GM23338 (cell line): Measurements from ENCODE around the gene ERC1. TPM values are rescaled to one million over a fixed set of nuclear protein-coding genes. Genes with fewer than 3 reads are reported as not detected.

ENCODE experiments used
- ATAC-seq: fragments of 200-7000 bp; cut with Tn5 transposase; 3 replicates; pipeline ENCODE4 v1.9.1; 2020
- DNase-seq: peaks from one replicate; pipeline ENCODE4 v3.0.0-alpha.2; 2015; ENCODE audit warnings: low spot score
- H2AFZ ChIP-seq: fragments of 200-600 bp; sonication (generic); 2 replicates; pipeline ENCODE4 v1.8.0; 2016; ENCODE audit warnings: antibody characterized with exemption, mild to moderate bottlenecking, moderate library complexity
- H3F3A ChIP-seq: fragments of 200-600 bp; sonication (generic); replicated peaks from 2 replicates; pipeline ENCODE4 v1.8.0; 2017; ENCODE audit warnings: antibody characterized with exemption, mixed run types, low read depth
- H3K27ac ChIP-seq: fragments of 200-600 bp; sonication (generic); 2 replicates; pipeline ENCODE4 v1.6.1; 2016; ENCODE audit warnings: low read depth
- H3K27me3 ChIP-seq: fragments of 200-600 bp; sonication (generic); 2 replicates; pipeline ENCODE4 v1.8.0; 2016; ENCODE audit warnings: mild to moderate bottlenecking, mixed run types, moderate library complexity; ENCODE audit not compliant: insufficient read depth
- H3K36me3 ChIP-seq: fragments of 200-600 bp; sonication (generic); 2 replicates; pipeline ENCODE4 v1.8.0; 2016; ENCODE audit warnings: mild to moderate bottlenecking; ENCODE audit not compliant: insufficient read depth
- H3K4me1 ChIP-seq: fragments of 200-600 bp; sonication (generic); 2 replicates; pipeline ENCODE4 v1.8.0; 2016; ENCODE audit warnings: mild to moderate bottlenecking, moderate library complexity; ENCODE audit not compliant: insufficient read depth
- H3K4me2 ChIP-seq: fragments of 200-600 bp; sonication (generic); 2 replicates; pipeline ENCODE4 v1.7.1; 2017; ENCODE audit warnings: mixed run types
- H3K4me3 ChIP-seq: fragments of 200-600 bp; sonication (generic); 2 replicates; pipeline ENCODE4 v1.6.1; 2016; ENCODE audit warnings: mixed run types
- H3K79me2 ChIP-seq: fragments of 200-600 bp; sonication (generic); replicated peaks from 2 replicates; pipeline ENCODE4 v1.8.0; 2017; ENCODE audit warnings: mild to moderate bottlenecking; ENCODE audit not compliant: insufficient read depth
- H3K9me2 ChIP-seq: fragments of 200-600 bp; sonication (generic); 2 replicates; pipeline ENCODE4 v1.8.0; 2017; ENCODE audit not compliant: insufficient read depth
- H4K20me1 ChIP-seq: fragments of 200-600 bp; sonication (generic); replicated peaks from 2 replicates; pipeline ENCODE4 v1.8.0; 2017; ENCODE audit warnings: mild to moderate bottlenecking; ENCODE audit not compliant: insufficient read depth
- H3K27ac Mint-ChIP-seq: 2 replicates; pipeline ENCODE4 v1.8.0; 2020; ENCODE audit warnings: inconsistent platforms, mild to moderate bottlenecking, moderate library complexity, mixed read lengths
- H3K27me3 Mint-ChIP-seq: 3 replicates; pipeline ENCODE4 v1.8.0; 2022; ENCODE audit warnings: low read depth, mild to moderate bottlenecking, moderate library complexity, mixed read lengths, inconsistent platforms; ENCODE audit not compliant: insufficient read depth, poor library complexity
- H3K36me3 Mint-ChIP-seq: 3 replicates; pipeline ENCODE4 v1.8.0; 2021; ENCODE audit warnings: low read depth, mild to moderate bottlenecking, inconsistent platforms, moderate library complexity, mixed read lengths
- H3K4me1 Mint-ChIP-seq: 3 replicates; pipeline ENCODE4 v1.8.0; 2020; ENCODE audit warnings: mild to moderate bottlenecking, inconsistent platforms, mixed read lengths
- H3K4me3 Mint-ChIP-seq: 3 replicates; pipeline ENCODE4 v1.8.0; 2021; ENCODE audit warnings: moderate library complexity, mild to moderate bottlenecking, inconsistent platforms, mixed read lengths
- H3K9me3 Mint-ChIP-seq: 3 replicates; pipeline ENCODE4 v1.8.0; 2020; ENCODE audit warnings: moderate library complexity, mild to moderate bottlenecking, inconsistent platforms, mixed read lengths
- EZH2 ChIP-seq: fragments of 200-600 bp; sonication (generic); IDR thresholded peaks from one replicate; pipeline ENCODE4 v1.8.0; 2017; ENCODE audit warnings: antibody characterized with exemption, mild to moderate bottlenecking, low read depth; ENCODE audit not compliant: unreplicated experiment
- EZH2phosphoT487 ChIP-seq: fragments of 200-600 bp; sonication (generic); IDR thresholded peaks from one replicate; pipeline ENCODE4 v1.8.1; 2018; ENCODE audit warnings: antibody characterized with exemption; ENCODE audit not compliant: unreplicated experiment
- JUNB ChIP-seq: IDR thresholded peaks from one replicate; pipeline ENCODE4 v1.6.1; 2016; ENCODE audit warnings: antibody characterized with exemption; ENCODE audit not compliant: unreplicated experiment
- NANOG ChIP-seq: IDR thresholded peaks from 2 replicates; pipeline ENCODE4 v1.6.1; 2016; ENCODE audit warnings: antibody characterized with exemption, borderline replicate concordance
- POLR2AphosphoS5 ChIP-seq: IDR thresholded peaks from 2 replicates; pipeline ENCODE4 v1.6.1; 2016; ENCODE audit warnings: antibody characterized with exemption, low read depth
- STAT1 ChIP-seq: IDR thresholded peaks from one replicate; pipeline ENCODE4 v1.6.1; 2016; ENCODE audit warnings: antibody characterized with exemption; ENCODE audit not compliant: unreplicated experiment
- ZNF114 ChIP-seq: fragments of 250-450 bp; sonication (Bioruptor Pico); IDR thresholded peaks from 2 replicates; pipeline ENCODE4 v1.5.0; 2020; ENCODE audit warnings: mild to moderate bottlenecking, moderate library complexity
- ZNF462 ChIP-seq: fragments of 250-450 bp; sonication (Bioruptor Pico); IDR thresholded peaks from 2 replicates; pipeline ENCODE4 v1.5.0; 2020; ENCODE audit warnings: mild to moderate bottlenecking, moderate library complexity
- polyA plus RNA-seq: library from polyadenylated mRNA; unstranded; fragments of >200 nt; fragmentation: Nextera tagmentation; extraction: Ambion mirVana; gene quantifications from 2 replicates; pipeline ENCODE4 v1.2.1, GENCODE V29; 2016
- total RNA-seq: library from RNA; depleted of rRNA; stranded (reverse); fragments of >200 nt; shearing (Covaris generic); gene quantifications from 2 replicates; pipeline ENCODE4 v1.2.3, GENCODE V29; 2014
- TF ChIP-seq, protein P1 (sequence below): IDR thresholded peaks from 2 replicates; pipeline ENCODE4 v1.6.1; 2016; ENCODE audit warnings: antibody characterized with exemption
- TF ChIP-seq, protein P2 (sequence below): IDR thresholded peaks from one replicate; pipeline ENCODE4 v1.6.1; 2018; ENCODE audit warnings: antibody characterized with exemption; ENCODE audit not compliant: unreplicated experiment

Gene ERC1
- total and polyA plus RNA-seq, 2 experiments from 2014 or later = 28.1 to 35.3 TPM

DNA sequence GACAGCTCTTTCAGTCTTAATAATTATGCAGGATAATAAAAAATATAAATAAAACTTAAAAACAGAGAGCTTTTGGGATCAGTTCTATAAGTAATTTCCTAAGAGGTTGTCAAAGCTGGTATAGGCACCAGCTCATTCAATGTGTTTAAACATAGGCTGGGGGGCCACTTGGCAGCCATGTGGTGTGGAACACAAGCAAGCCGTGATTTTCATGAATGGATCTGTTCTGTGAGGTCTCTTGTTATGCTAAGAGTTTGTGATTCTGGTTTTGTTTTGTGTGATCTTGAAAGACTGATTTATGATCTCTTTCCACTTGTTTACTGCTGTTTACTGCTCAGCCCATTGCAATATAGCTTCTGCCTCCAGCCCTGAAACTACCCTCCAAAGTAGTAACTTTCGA, 362.4 kb downstream of the ERC1 start:
- Histone ChIP-seq H3K27me3 (no peaks in the 10 kb centered on the region), H3K79me2 (no peaks in the 10 kb centered on the region), H3K4me3 (no peak overlapping the region), H3F3A (no peaks in the 10 kb centered on the region), H3K9me2 (no peaks in the 10 kb centered on the region), H3K4me1 (no peaks in the 10 kb centered on the region), H3K4me2 (no peak overlapping the region), H2AFZ (no peak overlapping the region), H4K20me1 (0 out of 2 replicates have a peak, but pooled peaks cover 7% of the 10 kb centered on the region), H3K36me3 (no peaks in the 10 kb centered on the region), H3K27ac (no peak overlapping the region)
- no peak for TF ChIP-seq POLR2AphosphoS5
- no peak for ATAC-seq
- Mint-ChIP-seq H3K36me3 (no peaks in the 10 kb centered on the region), H3K9me3 (no peaks in the 10 kb centered on the region), H3K4me1 (peaks cover 7% of the 10 kb centered on the region; the same call in 2 of the 3 replicates), H3K27ac (no peak overlapping the region), H3K4me3 (no peak overlapping the region), H3K27me3 (peaks cover 3% of the 10 kb centered on the region)
- DNase-seq = no peak

DNA sequence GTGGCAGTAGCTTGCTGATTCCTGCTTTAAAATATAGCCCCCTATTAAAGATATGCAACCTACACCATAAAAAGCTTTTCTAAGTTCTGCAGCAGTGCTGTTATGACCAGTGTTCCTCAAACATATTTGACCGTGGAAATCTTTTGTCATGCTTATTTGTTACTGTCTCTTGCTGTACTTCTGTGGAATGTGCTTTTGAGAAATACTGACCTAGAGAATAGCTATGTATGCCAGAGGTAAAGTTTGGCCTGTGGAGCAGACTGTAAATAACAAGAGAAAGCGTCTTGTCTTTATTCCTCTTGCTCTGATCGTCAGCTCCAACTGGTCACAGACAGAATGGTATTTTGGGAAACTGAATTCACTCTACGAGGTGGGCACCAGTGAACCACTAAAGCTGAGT, 364.4 kb downstream of the ERC1 start:
- Histone ChIP-seq H3K4me3 (no peak overlapping the region), H3K36me3 (no peaks in the 10 kb centered on the region), H3K27ac (no peak overlapping the region), H4K20me1 (0 out of 2 replicates have a peak, but pooled peaks cover 5% of the 10 kb centered on the region), H3K4me2 (no peak overlapping the region), H2AFZ (no peak overlapping the region), H3F3A (no peaks in the 10 kb centered on the region), H3K79me2 (no peaks in the 10 kb centered on the region), H3K9me2 (no peaks in the 10 kb centered on the region), H3K4me1 (no peaks in the 10 kb centered on the region), H3K27me3 (no peaks in the 10 kb centered on the region)
- Mint-ChIP-seq H3K4me3 (no peak overlapping the region), H3K9me3 (no peaks in the 10 kb centered on the region), H3K4me1 (peaks cover 7% of the 10 kb centered on the region; the same call in 2 of the 3 replicates), H3K27ac (no peak overlapping the region), H3K36me3 (no peaks in the 10 kb centered on the region), H3K27me3 (peaks cover 3% of the 10 kb centered on the region)
- no peak for TF ChIP-seq ZNF462
- no peak for TF ChIP-seq EZH2
- no peak for TF ChIP-seq NANOG
- TF ChIP-seq JUNB = no peak
- TF ChIP-seq, protein P1, sequence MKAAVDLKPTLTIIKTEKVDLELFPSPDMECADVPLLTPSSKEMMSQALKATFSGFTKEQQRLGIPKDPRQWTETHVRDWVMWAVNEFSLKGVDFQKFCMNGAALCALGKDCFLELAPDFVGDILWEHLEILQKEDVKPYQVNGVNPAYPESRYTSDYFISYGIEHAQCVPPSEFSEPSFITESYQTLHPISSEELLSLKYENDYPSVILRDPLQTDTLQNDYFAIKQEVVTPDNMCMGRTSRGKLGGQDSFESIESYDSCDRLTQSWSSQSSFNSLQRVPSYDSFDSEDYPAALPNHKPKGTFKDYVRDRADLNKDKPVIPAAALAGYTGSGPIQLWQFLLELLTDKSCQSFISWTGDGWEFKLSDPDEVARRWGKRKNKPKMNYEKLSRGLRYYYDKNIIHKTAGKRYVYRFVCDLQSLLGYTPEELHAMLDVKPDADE = no peak
- TF ChIP-seq ZNF114 (CRISPR knock-in tag) = no peak
- TF ChIP-seq STAT1 = no peak
- no peak for TF ChIP-seq EZH2phosphoT487
- TF ChIP-seq POLR2AphosphoS5 = no peak
- TF ChIP-seq, protein P2, sequence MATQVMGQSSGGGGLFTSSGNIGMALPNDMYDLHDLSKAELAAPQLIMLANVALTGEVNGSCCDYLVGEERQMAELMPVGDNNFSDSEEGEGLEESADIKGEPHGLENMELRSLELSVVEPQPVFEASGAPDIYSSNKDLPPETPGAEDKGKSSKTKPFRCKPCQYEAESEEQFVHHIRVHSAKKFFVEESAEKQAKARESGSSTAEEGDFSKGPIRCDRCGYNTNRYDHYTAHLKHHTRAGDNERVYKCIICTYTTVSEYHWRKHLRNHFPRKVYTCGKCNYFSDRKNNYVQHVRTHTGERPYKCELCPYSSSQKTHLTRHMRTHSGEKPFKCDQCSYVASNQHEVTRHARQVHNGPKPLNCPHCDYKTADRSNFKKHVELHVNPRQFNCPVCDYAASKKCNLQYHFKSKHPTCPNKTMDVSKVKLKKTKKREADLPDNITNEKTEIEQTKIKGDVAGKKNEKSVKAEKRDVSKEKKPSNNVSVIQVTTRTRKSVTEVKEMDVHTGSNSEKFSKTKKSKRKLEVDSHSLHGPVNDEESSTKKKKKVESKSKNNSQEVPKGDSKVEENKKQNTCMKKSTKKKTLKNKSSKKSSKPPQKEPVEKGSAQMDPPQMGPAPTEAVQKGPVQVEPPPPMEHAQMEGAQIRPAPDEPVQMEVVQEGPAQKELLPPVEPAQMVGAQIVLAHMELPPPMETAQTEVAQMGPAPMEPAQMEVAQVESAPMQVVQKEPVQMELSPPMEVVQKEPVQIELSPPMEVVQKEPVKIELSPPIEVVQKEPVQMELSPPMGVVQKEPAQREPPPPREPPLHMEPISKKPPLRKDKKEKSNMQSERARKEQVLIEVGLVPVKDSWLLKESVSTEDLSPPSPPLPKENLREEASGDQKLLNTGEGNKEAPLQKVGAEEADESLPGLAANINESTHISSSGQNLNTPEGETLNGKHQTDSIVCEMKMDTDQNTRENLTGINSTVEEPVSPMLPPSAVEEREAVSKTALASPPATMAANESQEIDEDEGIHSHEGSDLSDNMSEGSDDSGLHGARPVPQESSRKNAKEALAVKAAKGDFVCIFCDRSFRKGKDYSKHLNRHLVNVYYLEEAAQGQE = no peak
- peak; percentile 24 for DNase-seq
- ATAC-seq = peak; percentile 69
